Stimulated activated CD4-positive, alpha-beta T cell treated with anti-CD3 and anti-CD28 coated beads, Interleukin-4, amount 100 ng/mL, for 4 hours (primary cell): ENCODE data around the gene PHLPP1.

ENCODE experiments used
- DNase-seq, 2 experiments: peaks; one replicate each; pipeline ENCODE4 v3.0.0-alpha.2; 2020

Gene PHLPP1

DNA sequence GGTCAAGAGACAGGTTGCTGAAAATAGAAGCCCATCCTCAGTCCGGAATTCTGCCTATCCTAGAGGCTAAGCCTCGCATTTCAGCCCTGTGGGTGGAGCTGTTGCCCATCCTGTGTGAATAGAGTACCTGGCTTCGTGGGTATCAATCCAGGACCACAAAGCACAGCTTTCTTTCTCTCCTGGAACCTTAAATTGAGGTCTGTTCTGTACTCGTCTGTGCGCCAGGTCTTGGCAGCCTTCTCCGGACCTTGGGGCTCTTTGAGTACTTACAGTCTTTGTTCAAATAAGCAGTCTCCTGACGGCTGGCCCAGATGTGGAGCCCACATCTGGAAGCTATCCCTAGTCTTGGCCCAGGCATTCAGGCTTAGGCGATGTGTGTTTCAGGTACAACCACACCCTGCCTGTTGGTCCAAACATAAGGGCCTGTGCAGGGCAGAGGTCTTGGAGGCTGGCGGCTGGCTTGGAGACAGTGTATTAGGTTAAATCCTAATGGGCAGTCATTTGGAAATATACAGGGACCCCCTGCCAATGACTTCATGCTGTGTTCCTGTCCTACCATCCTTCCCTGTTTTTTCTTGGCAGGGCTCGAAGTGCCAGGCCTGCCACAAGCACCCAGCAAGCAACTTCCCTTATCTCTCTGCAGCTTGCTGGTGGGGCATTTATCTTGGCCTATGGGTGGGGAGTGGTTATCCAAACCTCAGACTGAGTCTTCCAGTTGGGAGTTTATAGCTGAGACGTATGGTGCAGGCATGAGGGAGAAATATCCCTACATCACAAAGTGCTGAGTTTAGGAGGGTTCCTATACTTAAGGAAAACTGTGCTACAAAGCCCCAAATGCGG lies 310.1 kb downstream of the PHLPP1 start:
- no peak for DNase-seq

DNA sequence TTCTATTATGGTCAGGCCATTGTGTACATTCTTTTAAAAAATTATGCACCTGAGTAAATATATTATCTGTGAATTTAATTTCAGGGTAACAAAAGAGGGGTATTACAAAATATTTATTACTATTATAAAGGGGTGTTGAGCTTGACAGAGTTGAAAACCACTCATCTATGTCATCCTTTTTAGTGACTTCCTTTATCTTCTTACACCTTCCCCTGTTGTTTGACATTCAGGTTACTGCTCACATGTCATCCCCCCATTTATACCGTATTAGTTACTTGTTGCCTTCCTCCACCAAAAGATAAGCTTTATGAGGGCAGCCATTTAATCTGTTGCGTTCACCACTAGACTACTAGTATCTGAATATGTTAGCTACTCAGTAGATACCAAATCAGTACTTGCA lies 313.0 kb downstream of the PHLPP1 start:
- no peak for DNase-seq
